H9 (cell line): ENCODE measurements around the gene CRYBG2. TPM values are rescaled to one million over a fixed set of nuclear protein-coding genes. Genes with fewer than 3 reads are reported as not detected.
"Not testable (repeated sequence)": the region's sequence is repeated elsewhere in the genome, so short reads cannot be mapped to it uniquely, and the experiment has no call there.

Source experiments
- DNase-seq: peaks from one replicate; pipeline ENCODE4 v3.0.0-alpha.2; 2017
- H2AFZ ChIP-seq: one replicate; pipeline ENCODE4 v1.6.1; 2013; ENCODE audit warnings: mild to moderate bottlenecking, low read length, control low read depth, moderate library complexity
- H2AK5ac ChIP-seq: 2 replicates; pipeline ENCODE4 v1.6.1; 2013; ENCODE audit warnings: low read length, control low read depth, mixed read lengths; ENCODE audit not compliant: insufficient read length
- H2BK120ac ChIP-seq: one replicate; pipeline ENCODE4 v1.6.1; 2013; ENCODE audit warnings: low read depth, mild to moderate bottlenecking, low read length, control low read depth, inconsistent platforms; ENCODE audit not compliant: poor library complexity, severe bottlenecking
- H2BK12ac ChIP-seq: 2 replicates; pipeline ENCODE4 v1.6.1; 2013; ENCODE audit warnings: low read length, control low read depth, mixed read lengths, low read depth; ENCODE audit not compliant: insufficient read length
- H2BK15ac ChIP-seq: 2 replicates; pipeline ENCODE4 v1.6.1; 2013; ENCODE audit warnings: low read depth, low read length, control low read depth
- H2BK20ac ChIP-seq: one replicate; pipeline ENCODE4 v1.6.1; 2013; ENCODE audit warnings: low read depth, mild to moderate bottlenecking, low read length, control low read depth, inconsistent platforms; ENCODE audit not compliant: poor library complexity, severe bottlenecking
- H2BK5ac ChIP-seq: 2 replicates; pipeline ENCODE4 v1.6.1; 2013; ENCODE audit warnings: low read length, control low read depth, mixed read lengths; ENCODE audit not compliant: insufficient read length
- H3K14ac ChIP-seq: 2 replicates; pipeline ENCODE4 v1.6.1; 2013; ENCODE audit warnings: low read length, control low read depth; ENCODE audit not compliant: insufficient read depth
- H3K18ac ChIP-seq: 2 replicates; pipeline ENCODE4 v1.6.1; 2013; ENCODE audit warnings: low read depth, mild to moderate bottlenecking, mixed read lengths, low read length, control low read depth; ENCODE audit not compliant: insufficient read length
- H3K23ac ChIP-seq: 2 replicates; pipeline ENCODE4 v1.6.1; 2013; ENCODE audit warnings: low read length, control low read depth, mixed read lengths, low read depth; ENCODE audit not compliant: insufficient read length
- H3K23me2 ChIP-seq: 2 replicates; pipeline ENCODE4 v1.6.1; 2013; ENCODE audit warnings: low read depth, mild to moderate bottlenecking, mixed read lengths, low read length, control low read depth; ENCODE audit not compliant: insufficient read length, poor library complexity, severe bottlenecking
- H3K27ac ChIP-seq: 2 replicates; pipeline ENCODE4 v1.5.1; 2013; ENCODE audit warnings: low read length, control low read depth, mixed read lengths, low read depth; ENCODE audit not compliant: insufficient read length
- H3K27me3 ChIP-seq: 2 replicates; pipeline ENCODE4 v1.6.1; 2013; ENCODE audit warnings: low read length, control low read depth, inconsistent platforms; ENCODE audit not compliant: insufficient read depth
- H3K4ac ChIP-seq: 2 replicates; pipeline ENCODE4 v1.6.1; 2013; ENCODE audit warnings: low read depth, mild to moderate bottlenecking, control low read depth, inconsistent platforms, low read length, moderate library complexity
- H3K4me1 ChIP-seq: 2 replicates; pipeline ENCODE4 v1.6.1; 2013; ENCODE audit warnings: low read length, control low read depth, inconsistent platforms; ENCODE audit not compliant: insufficient read depth
- H3K4me2 ChIP-seq: 2 replicates; pipeline ENCODE4 v1.6.1; 2013; ENCODE audit warnings: low read length, control low read depth, mixed read lengths; ENCODE audit not compliant: insufficient read length, insufficient read depth
- H3K56ac ChIP-seq: 2 replicates; pipeline ENCODE4 v1.6.1; 2013; ENCODE audit warnings: low read depth, mild to moderate bottlenecking, mixed read lengths, low read length, control low read depth; ENCODE audit not compliant: insufficient read length
- H3K79me1 ChIP-seq: 2 replicates; pipeline ENCODE4 v1.6.1; 2013; ENCODE audit warnings: low read depth, mild to moderate bottlenecking, moderate library complexity, low read length, control low read depth, inconsistent platforms; ENCODE audit not compliant: insufficient read depth, poor library complexity, severe bottlenecking
- H3K79me2 ChIP-seq: 2 replicates; pipeline ENCODE4 v1.6.1; 2013; ENCODE audit warnings: low read length, control low read depth, inconsistent platforms; ENCODE audit not compliant: insufficient read depth
- H3K9ac ChIP-seq: 2 replicates; pipeline ENCODE4 v1.6.1; 2013; ENCODE audit warnings: low read length, control low read depth, mixed read lengths; ENCODE audit not compliant: insufficient read length; ENCODE audit errors: extremely low read depth
- H3K9me3 ChIP-seq: one replicate; pipeline ENCODE4 v1.6.1; 2013; ENCODE audit warnings: low read depth, low read length, inconsistent platforms; ENCODE audit not compliant: control insufficient read depth
- H3T11ph ChIP-seq: one replicate; pipeline ENCODE4 v1.6.1; 2013; ENCODE audit warnings: mild to moderate bottlenecking, low read length, control low read depth, inconsistent platforms
- H4K20me1 ChIP-seq: one replicate; pipeline ENCODE4 v1.6.1; 2013; ENCODE audit not compliant: control insufficient read depth, insufficient read length, insufficient read depth
- H4K5ac ChIP-seq: 2 replicates; pipeline ENCODE4 v1.6.1; 2013; ENCODE audit warnings: low read depth, mild to moderate bottlenecking, mixed read lengths, low read length, control low read depth; ENCODE audit not compliant: insufficient read length
- H4K8ac ChIP-seq: replicated peaks from 2 replicates; pipeline ENCODE4 v1.6.1; 2013; ENCODE audit warnings: low read length, control low read depth, mixed read lengths, low read depth; ENCODE audit not compliant: insufficient read length
- H4K91ac ChIP-seq: 2 replicates; pipeline ENCODE4 v1.6.1; 2013; ENCODE audit warnings: low read depth, mild to moderate bottlenecking, moderate library complexity, mixed read lengths, low read length, control low read depth; ENCODE audit not compliant: insufficient read length
- H3K27ac Mint-ChIP-seq, 3 experiments: 2 replicates in 2 of 3; 3 replicates in 1 of 3; pipeline ENCODE4 v1.8.0; 2020 to 2021; ENCODE audit warnings: mixed read lengths in 3 of 3, mild to moderate bottlenecking in 1 of 3, moderate library complexity in 1 of 3
- H3K27me3 Mint-ChIP-seq: 2 replicates; pipeline ENCODE4 v1.8.0; 2021; ENCODE audit warnings: low read depth, mild to moderate bottlenecking, moderate library complexity, mixed read lengths
- H3K36me3 Mint-ChIP-seq, 3 experiments: 2 replicates in 2 of 3; 3 replicates in 1 of 3; pipeline ENCODE4 v1.8.0; 2020 to 2021; ENCODE audit warnings: low read depth in 3 of 3, mixed read lengths in 3 of 3; ENCODE audit not compliant: insufficient read depth in 1 of 3
- H3K4me1 Mint-ChIP-seq, 2 experiments: 2 replicates each; pipeline ENCODE4 v1.8.0; 2020; ENCODE audit warnings: mixed read lengths in 2 of 2
- H3K4me3 Mint-ChIP-seq, 2 experiments: 2 replicates in 1 of 2; 3 replicates in 1 of 2; pipeline ENCODE4 v1.8.0; 2020 to 2021; ENCODE audit warnings: mild to moderate bottlenecking in 2 of 2, mixed read lengths in 2 of 2, moderate library complexity in 1 of 2
- H3K9me3 Mint-ChIP-seq, 2 experiments: 2 replicates in 1 of 2; 3 replicates in 1 of 2; pipeline ENCODE4 v1.8.0; 2020; ENCODE audit warnings: mild to moderate bottlenecking in 2 of 2, mixed read lengths in 2 of 2, moderate library complexity in 1 of 2
- CTCF ChIP-seq: fragments of 200-600 bp; sonication (generic); conservative IDR thresholded peaks from 3 replicates; pipeline ENCODE4 v1.8.0; 2021; ENCODE audit warnings: antibody characterized with exemption, mild to moderate bottlenecking
- WGBS: extraction: QIAGEN DNeasy Blood & Tissue Kit; methylation state at CpG from one replicate; pipeline ENCODE4 v1.1.7; 2013; ENCODE audit warnings: missing lambda C conversion rate, low lambda C conversion rate, mixed read lengths; ENCODE audit not compliant: insufficient read length; ENCODE audit errors: extremely low coverage; 5-methylcytosine and 5-hydroxymethylcytosine counted together
- total RNA-seq: library from RNA; stranded (reverse); gene quantifications from 2 replicates; pipeline ENCODE4 v1.2.1, GENCODE V29; 2021

Gene CRYBG2
- total RNA-seq, 1 experiment from 2014 or later = 12.8 TPM

- Histone ChIP-seq H2BK120ac (no peak overlapping the region), H3K9ac (no peak overlapping the region), H3K27me3 (no peaks in the 10 kb centered on the region), H2BK15ac (no peak overlapping the region), H3T11ph (no peak overlapping the region), H2AK5ac (no peak overlapping the region), H2AFZ (no peak overlapping the region), H3K14ac (no peak overlapping the region), H4K5ac (no peak overlapping the region), H3K23me2 (peaks cover 4% of the 10 kb centered on the region), H4K91ac (no peak overlapping the region), H2BK12ac (no peak overlapping the region), H3K4ac (no peak overlapping the region), H4K8ac (no peak overlapping the region), H4K20me1 (no peaks in the 10 kb centered on the region), H3K4me2 (peak overlapping the region; percentile 56), H3K9me3 (no peaks in the 10 kb centered on the region), H3K4me1 (no peaks in the 10 kb centered on the region; the same call in 1 of the 2 replicates), H3K23ac (no peak overlapping the region), H2BK5ac (no peak overlapping the region), H2BK20ac (no peak overlapping the region), H3K79me2 (no peaks in the 10 kb centered on the region), H3K27ac (no peak overlapping the region), H3K56ac (no peak overlapping the region), H3K79me1 (no peaks in the 10 kb centered on the region), H3K18ac (no peak overlapping the region)
- WGBS = no CpG with 5 or more reads among the region's 41 CpGs
- Mint-ChIP-seq H3K4me3 (peak overlapping the region; percentile 83 to 98), H3K9me3 (no peaks in the 10 kb centered on the region), H3K27ac (peak overlapping the region; percentile 44 to 95 (median 82); a peak in 4 of 7 replicates), H3K27me3 (peaks cover 20% of the 10 kb centered on the region), H3K4me1 (peaks cover 29 to 36% of the 10 kb centered on the region in 2 experiments), H3K36me3 (peaks cover 2 to 8% (median 8%) of the 10 kb centered on the region in 3 experiments; a peak in 4 of 7 replicates)
- TF ChIP-seq CTCF = no peak
- DNase-seq = no peak
Measured at GRCh38 chr1:26335774-26336476, 18.0 kb downstream of the CRYBG2 start.

- H4K5ac ChIP-seq, H3K18ac ChIP-seq, H3K23me2 ChIP-seq, H3K79me2 ChIP-seq, H3K27ac ChIP-seq, H4K20me1 ChIP-seq, H3T11ph ChIP-seq, H3K9ac ChIP-seq, H3K27ac Mint-ChIP-seq, H2BK120ac ChIP-seq, H3K4me3 Mint-ChIP-seq, H2BK5ac ChIP-seq, H3K79me1 ChIP-seq, H3K4ac ChIP-seq, H2BK15ac ChIP-seq, H4K91ac ChIP-seq, H3K4me2 ChIP-seq, H3K27me3 ChIP-seq, H2AFZ ChIP-seq, H3K4me1 ChIP-seq, H2BK20ac ChIP-seq, H3K9me3 ChIP-seq, H2BK12ac ChIP-seq, DNase-seq, H4K8ac ChIP-seq, H2AK5ac ChIP-seq, H3K9me3 Mint-ChIP-seq, H3K56ac ChIP-seq, H3K23ac ChIP-seq, H3K14ac ChIP-seq: not testable (repeated sequence)
- Mint-ChIP-seq H3K36me3 (peaks cover 2 to 13% (median 10%) of the 10 kb centered on the region in 3 experiments; a peak in 5 of 7 replicates), H3K27me3 (peaks cover 16% of the 10 kb centered on the region), H3K4me1 (peaks cover 24 to 26% of the 10 kb centered on the region in 2 experiments)
- no CpG with 5 or more reads among the region's 8 CpGs for WGBS
Measured at GRCh38 chr1:26333312-26333711, 20.6 kb downstream of the CRYBG2 start.
